Measurements from ENCODE around the gene ITPR1. TPM values are rescaled to one million over a fixed set of nuclear protein-coding genes. Genes with fewer than 3 reads are reported as not detected.

Gene ITPR1
- polyA plus RNA-seq, 1 experiment, result 1.4 TPM

DNA sequence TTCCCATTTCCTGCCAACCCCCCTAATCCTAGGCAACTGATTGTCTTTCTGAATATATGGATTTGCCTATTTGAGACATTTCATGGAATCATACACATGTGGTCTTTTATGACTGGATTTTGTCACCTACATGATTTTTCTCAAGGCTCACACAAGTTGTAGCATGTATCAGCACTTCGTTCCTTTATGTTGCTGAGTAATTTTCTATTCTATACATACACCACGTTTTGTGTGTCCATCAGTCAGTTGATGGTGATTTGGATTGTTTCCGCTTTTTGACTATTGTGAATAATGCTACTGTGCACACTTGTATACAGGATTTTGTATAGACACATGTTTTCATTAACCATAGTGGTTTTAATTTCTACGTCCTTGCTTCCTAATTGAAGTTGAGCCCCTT lies 203.1 kb downstream of the ITPR1 start:
- Histone ChIP-seq H3K36me3 (ENCODE audit: control insufficient read depth, insufficient read depth, low read length) (no peaks in the 10 kb centered on the region), H3K4me3 (ENCODE audit: low read depth, low read length) (no peak overlapping the region), H3K27me3 (ENCODE audit: control insufficient read depth, insufficient read depth, low read length) (no peaks in the 10 kb centered on the region)
- no peak for DNase-seq (ENCODE audit: low read depth)
- TF ChIP-seq, protein P1, sequence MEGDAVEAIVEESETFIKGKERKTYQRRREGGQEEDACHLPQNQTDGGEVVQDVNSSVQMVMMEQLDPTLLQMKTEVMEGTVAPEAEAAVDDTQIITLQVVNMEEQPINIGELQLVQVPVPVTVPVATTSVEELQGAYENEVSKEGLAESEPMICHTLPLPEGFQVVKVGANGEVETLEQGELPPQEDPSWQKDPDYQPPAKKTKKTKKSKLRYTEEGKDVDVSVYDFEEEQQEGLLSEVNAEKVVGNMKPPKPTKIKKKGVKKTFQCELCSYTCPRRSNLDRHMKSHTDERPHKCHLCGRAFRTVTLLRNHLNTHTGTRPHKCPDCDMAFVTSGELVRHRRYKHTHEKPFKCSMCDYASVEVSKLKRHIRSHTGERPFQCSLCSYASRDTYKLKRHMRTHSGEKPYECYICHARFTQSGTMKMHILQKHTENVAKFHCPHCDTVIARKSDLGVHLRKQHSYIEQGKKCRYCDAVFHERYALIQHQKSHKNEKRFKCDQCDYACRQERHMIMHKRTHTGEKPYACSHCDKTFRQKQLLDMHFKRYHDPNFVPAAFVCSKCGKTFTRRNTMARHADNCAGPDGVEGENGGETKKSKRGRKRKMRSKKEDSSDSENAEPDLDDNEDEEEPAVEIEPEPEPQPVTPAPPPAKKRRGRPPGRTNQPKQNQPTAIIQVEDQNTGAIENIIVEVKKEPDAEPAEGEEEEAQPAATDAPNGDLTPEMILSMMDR (IDR thresholded peaks at IDR 0.05; ENCODE audit: insufficient read depth, low read depth, low read length), result no peak
- POLR2A ChIA-PET, result no interaction called here
- CTCF ChIA-PET, result interaction anchor here (1.3 kb wide), 1 partner anchor 13 kb away, joined by 3 read pairs; no protein-coding TSS in a partner anchor

DNA sequence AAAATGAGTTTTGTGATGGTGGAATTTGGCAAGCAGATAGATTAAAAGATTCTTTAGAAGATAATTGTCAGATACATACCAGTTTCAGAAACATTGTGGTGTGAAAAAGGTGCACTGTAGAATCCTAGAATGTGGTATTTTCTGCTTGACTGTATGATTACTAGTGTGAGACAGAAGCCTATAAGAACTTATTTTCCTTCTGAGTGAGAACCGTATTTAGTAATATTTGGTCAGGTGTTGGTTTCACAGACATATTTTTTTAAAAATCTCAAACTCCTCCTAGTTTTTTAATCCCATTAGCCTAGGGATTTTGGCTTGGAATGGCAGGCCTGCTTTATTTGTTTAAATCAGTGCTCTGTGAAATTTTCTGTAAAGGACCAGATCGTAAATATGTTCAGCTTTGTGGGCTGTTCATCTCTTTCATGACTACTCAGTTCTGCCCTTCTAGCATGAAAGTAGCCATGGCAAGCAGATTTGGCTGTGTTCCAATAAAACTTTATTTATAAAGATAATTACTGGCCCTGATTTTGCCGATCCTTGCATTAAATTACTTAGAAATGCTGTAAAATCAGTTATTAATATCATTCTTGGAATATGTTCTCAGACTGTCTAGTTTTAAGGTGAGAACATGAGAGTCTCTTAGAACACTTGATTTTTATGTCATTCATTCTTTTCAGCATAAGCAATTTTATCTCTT lies 205.1 kb downstream of the ITPR1 start:
- ChIA-PET CTCF (no interaction called here), POLR2A (no interaction called here)
- H3K27me3 ChIP-seq (ENCODE audit: control insufficient read depth, insufficient read depth, low read length), result no peaks in the 10 kb centered on the region
- TF ChIP-seq, protein P1 (IDR thresholded peaks at IDR 0.05; ENCODE audit: insufficient read depth, low read depth, low read length), result no peak
- no peak overlapping the region for H3K4me3 ChIP-seq (ENCODE audit: low read depth, low read length)
- H3K36me3 ChIP-seq (ENCODE audit: control insufficient read depth, insufficient read depth, low read length), result no peaks in the 10 kb centered on the region
- DNase-seq (ENCODE audit: low read depth), result no peak

- ChIA-PET POLR2A (no interaction called here), CTCF (interaction anchor here (1.5 kb wide), 1 partner anchor 8 kb away, joined by 6 read pairs; no protein-coding TSS in a partner anchor)
- no peak for DNase-seq (ENCODE audit: low read depth)
- TF ChIP-seq, protein P1 (IDR thresholded peaks at IDR 0.05; ENCODE audit: insufficient read depth, low read depth, low read length), result no peak
- H3K36me3 ChIP-seq (ENCODE audit: control insufficient read depth, insufficient read depth, low read length), result no peaks in the 10 kb centered on the region
- no peaks in the 10 kb centered on the region for H3K27me3 ChIP-seq (ENCODE audit: control insufficient read depth, insufficient read depth, low read length)
- H3K4me3 ChIP-seq (ENCODE audit: low read depth, low read length), result no peak overlapping the region
Observed at GRCh38 chr3:4703054-4703480, 209.9 kb downstream of the ITPR1 start.

- no peak overlapping the region for H3K4me3 ChIP-seq (ENCODE audit: low read depth, low read length)
- ChIA-PET CTCF (no interaction called here), POLR2A (no interaction called here)
- H3K27me3 ChIP-seq (ENCODE audit: control insufficient read depth, insufficient read depth, low read length), result no peaks in the 10 kb centered on the region
- no peaks in the 10 kb centered on the region for H3K36me3 ChIP-seq (ENCODE audit: control insufficient read depth, insufficient read depth, low read length)
- TF ChIP-seq, protein P1 (IDR thresholded peaks at IDR 0.05; ENCODE audit: insufficient read depth, low read depth, low read length), result no peak
- DNase-seq (ENCODE audit: low read depth), result no peak
Observed at GRCh38 chr3:4704552-4704951, 211.4 kb downstream of the ITPR1 start.

- Histone ChIP-seq H3K4me3 (ENCODE audit: low read depth, low read length) (no peak overlapping the region), H3K36me3 (ENCODE audit: control insufficient read depth, insufficient read depth, low read length) (no peaks in the 10 kb centered on the region), H3K27me3 (ENCODE audit: control insufficient read depth, insufficient read depth, low read length) (no peaks in the 10 kb centered on the region)
- ChIA-PET CTCF (no interaction called here), POLR2A (no interaction called here)
- TF ChIP-seq, protein P1 (IDR thresholded peaks at IDR 0.05; ENCODE audit: insufficient read depth, low read depth, low read length), result no peak
- no peak for DNase-seq (ENCODE audit: low read depth)
Observed at GRCh38 chr3:4707324-4707723, 214.2 kb downstream of the ITPR1 start.
